GM12875 (cell line): ENCODE data around the gene GLDN.

Experiments
- H3K4me3 ChIP-seq: one replicate; pipeline ENCODE4 v1.5.1; 2011; ENCODE audit warnings: low read depth, low read length, control low read depth
- TF ChIP-seq, protein P1 (sequence below): IDR thresholded peaks from 2 replicates; pipeline ENCODE4 v1.5.1; 2011; ENCODE audit warnings: low read depth, mild to moderate bottlenecking, control low read depth, inconsistent platforms, low read length, moderate library complexity, borderline replicate concordance; ENCODE audit not compliant: insufficient read depth

Gene GLDN

DNA sequence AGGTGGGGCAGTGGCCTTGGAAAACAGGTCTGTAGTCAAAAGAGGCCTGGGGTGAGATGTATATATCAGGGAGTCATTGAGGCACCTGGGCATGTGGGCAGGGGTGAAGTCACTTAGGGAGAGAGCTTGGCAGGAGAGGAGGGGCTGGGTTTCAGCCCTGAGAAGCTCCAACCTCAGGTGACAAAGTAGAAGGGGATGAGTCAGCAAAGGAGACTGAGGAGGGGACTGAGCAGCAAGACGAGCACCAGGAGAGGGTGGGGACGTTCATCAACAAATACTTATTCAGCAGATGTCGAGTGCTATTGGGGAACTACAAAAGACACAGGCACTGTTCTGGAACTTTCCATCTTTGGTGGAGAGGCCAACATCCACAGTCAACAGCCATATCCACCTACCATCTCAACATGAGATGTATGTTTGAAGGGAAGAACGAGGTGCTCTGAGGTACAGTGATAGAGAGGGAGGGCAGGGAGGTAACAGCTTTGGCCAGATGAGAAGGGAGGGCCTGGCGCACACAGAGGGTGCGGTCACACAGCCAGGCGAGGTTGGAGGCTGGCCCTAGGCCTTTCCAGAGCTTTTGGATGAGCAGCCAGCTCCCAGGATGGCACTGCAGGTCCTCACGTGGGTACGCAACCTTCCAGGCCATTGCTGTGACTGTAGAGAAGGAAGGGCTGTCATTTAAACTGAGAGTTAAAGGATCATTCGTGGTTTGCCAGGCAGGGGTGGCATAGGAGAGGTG lies 45.7 kb downstream of the GLDN start:
- TF ChIP-seq, protein P1, sequence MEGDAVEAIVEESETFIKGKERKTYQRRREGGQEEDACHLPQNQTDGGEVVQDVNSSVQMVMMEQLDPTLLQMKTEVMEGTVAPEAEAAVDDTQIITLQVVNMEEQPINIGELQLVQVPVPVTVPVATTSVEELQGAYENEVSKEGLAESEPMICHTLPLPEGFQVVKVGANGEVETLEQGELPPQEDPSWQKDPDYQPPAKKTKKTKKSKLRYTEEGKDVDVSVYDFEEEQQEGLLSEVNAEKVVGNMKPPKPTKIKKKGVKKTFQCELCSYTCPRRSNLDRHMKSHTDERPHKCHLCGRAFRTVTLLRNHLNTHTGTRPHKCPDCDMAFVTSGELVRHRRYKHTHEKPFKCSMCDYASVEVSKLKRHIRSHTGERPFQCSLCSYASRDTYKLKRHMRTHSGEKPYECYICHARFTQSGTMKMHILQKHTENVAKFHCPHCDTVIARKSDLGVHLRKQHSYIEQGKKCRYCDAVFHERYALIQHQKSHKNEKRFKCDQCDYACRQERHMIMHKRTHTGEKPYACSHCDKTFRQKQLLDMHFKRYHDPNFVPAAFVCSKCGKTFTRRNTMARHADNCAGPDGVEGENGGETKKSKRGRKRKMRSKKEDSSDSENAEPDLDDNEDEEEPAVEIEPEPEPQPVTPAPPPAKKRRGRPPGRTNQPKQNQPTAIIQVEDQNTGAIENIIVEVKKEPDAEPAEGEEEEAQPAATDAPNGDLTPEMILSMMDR = no peak
- H3K4me3 ChIP-seq = no peak overlapping the region

DNA sequence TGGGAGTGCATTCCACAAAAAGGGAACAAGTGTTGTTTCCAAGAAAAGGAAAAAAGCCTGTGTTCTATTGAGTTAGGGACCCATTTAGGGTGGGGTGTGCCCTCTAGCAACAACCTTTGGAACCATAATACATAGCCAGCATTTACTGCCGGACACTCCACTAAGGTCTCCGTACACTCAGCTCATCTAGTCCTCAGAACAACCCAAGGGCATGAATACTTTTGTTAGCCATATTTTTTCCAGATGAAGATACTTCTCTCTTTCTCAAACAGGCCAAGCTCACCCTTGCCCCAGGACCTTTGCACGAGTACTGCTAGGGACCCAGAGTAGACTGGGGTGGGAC lies 46.2 kb downstream of the GLDN start:
- no peak overlapping the region for H3K4me3 ChIP-seq
- TF ChIP-seq, protein P1 = no peak

DNA sequence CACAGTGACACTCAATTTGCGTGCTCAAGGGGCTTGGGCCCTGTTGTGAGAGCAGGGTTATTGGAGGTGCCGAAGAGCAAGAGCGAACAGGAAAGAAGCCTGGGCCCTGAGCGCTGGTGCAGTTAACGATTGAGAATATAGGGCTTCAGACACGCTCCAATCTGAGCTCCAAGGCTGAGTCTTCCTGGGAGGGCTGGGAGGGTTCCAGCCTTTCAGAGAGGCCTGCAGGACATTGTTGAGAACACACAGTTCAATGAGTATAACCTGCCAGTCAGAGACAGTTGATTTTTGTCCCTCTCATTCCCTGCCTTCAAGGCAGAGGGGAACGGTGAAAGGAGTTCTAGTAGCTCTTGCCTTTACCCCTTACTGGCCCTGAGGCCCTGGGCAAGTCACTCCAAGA lies 47.3 kb downstream of the GLDN start:
- no peak overlapping the region for H3K4me3 ChIP-seq
- TF ChIP-seq, protein P1 = no peak

DNA sequence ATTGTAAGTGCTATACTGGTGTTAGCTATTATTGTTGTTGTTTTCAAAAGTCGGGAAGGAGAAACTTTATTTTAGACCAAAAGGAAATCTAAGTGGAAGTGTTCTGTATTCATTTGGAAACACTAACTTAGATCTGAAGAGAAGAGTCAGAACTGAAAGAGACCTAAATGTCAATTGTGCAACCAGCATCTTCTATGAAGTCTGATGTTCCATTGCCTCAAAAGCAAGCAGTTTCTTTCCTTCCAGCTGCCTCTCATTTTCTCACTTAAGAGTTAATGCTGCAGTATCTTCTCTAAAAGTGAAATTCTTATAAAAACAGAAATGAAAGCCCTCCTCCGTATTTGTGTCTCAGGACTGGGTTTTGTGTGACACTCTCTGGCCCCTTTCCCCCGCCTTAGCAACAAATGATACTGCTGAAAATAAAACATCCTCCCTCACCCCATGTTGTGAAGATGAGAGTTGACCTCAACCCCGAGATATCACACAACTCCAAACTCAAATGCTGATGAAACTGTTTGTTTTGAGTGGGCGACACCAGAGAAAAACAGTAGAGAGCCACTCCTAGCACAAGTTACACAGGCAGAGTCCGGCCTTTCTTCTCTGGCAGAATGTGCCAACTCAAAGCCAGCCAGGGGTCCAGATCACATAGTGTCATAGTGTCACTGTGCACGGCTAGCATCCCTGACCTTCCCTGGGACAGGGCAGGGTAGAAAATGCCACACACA lies 48.9 kb downstream of the GLDN start:
- TF ChIP-seq, protein P1 = no peak
- no peak overlapping the region for H3K4me3 ChIP-seq

DNA sequence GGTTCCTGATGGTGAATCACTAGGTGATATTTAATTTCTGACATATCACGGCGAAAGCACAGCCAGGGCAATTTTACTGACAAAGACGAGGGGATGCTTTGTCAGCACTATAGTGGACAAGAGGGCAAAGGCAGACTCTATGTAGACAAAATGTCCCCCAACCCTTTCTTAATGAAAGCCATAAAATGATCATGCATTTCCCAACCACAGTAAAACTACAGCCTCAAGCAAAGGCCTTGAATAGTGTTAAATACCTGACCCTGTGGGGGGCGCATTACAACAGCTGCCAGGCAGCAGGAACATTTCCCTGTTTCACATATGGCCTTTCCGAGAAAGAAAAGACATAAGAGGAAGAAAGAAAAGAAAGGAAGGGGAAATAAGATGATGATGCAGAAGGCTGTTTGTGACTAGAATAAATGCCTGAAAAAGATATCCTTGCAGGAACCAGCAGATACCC lies 49.5 kb downstream of the GLDN start:
- no peak overlapping the region for H3K4me3 ChIP-seq
- TF ChIP-seq, protein P1 = no peak

DNA sequence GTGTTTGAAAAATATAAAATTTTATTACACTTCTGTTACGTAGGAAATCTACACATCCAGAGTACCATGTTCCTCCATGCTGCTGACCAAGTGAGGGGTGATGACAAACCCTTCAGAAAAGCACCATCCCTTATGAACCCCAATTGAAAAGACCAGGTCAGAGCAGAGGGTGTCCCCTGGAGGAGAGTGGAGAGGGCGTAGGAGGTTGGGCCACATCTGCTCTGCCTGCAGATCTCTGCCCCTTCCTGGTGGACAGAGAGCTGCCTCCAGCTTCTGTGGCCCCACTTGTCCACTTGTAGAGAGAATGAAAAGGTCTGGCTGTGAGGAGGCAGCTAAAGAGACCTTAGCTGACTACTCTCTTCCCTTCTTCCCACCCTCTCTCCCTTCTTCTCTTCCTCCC lies 55.5 kb downstream of the GLDN start:
- H3K4me3 ChIP-seq = no peak overlapping the region
- TF ChIP-seq, protein P1 = no peak

DNA sequence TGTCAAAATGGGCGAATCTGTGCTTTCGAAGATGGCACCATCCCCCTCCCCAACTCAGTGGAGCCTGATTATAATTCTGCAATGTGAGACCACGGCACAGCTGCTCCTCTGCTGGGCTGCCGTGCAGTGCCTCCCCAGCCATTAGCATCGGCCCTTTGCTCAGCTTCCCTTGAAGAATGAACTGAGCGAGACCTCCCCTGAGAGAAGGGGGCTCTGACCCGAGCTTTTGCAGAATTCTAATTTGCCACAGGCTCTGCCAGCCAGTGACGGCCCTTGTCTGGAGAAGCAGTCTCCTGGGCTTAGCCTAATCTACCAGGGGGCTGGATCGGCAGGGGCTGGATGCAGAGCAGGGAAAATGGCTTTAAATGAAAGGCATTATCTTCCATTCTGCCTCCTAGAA lies 57.2 kb downstream of the GLDN start:
- no peak overlapping the region for H3K4me3 ChIP-seq
- TF ChIP-seq, protein P1 = no peak
